GM13977 (cell line): Measurements from ENCODE around the gene SMIM35.

Experiments used
- DNase-seq: peaks from one replicate; pipeline ENCODE4 v3.0.0; 2012; ENCODE audit warnings: low spot score
- CTCF ChIP-seq: IDR thresholded peaks from 2 replicates; pipeline ENCODE4 v1.5.1; 2012; ENCODE audit warnings: mild to moderate bottlenecking, control low read depth; ENCODE audit not compliant: insufficient read depth; ENCODE audit errors: extremely low read depth, missing control alignments
- in situ Hi-C: fragments of 300-500 bp; cut with MboI; formaldehyde crosslinking; loops from one replicate; pipeline ENCODE4 v1.12.0; 2022; ENCODE audit warnings: low sequenced_read_pairs, low pct_unique_long_range_greater_than_20kb, mixed read lengths, inconsistent platforms; ENCODE audit not compliant: unreplicated experiment

The SMIM35 gene

GRCh38 chr11:118091690-118092089 lies 4.9 kb upstream of the SMIM35 start:
- in situ Hi-C loops: no loop called here
- no peak for TF ChIP-seq CTCF
- no peak for DNase-seq

- no peak for DNase-seq
- no peak for TF ChIP-seq CTCF
- in situ Hi-C loops: no loop called here
These were observed 3.9 kb upstream of the SMIM35 start for GRCh38 chr11:118090545-118091162.

- no peak for DNase-seq
- no peak for TF ChIP-seq CTCF
- in situ Hi-C loops: no loop called here
These were observed 1.8 kb upstream of the SMIM35 start for GRCh38 chr11:118088531-118088930.

- TF ChIP-seq CTCF: no peak
- DNase-seq: no peak
- in situ Hi-C loops: no loop called here
These were observed 1.2 kb upstream of the SMIM35 start for GRCh38 chr11:118087931-118088330.

GRCh38 chr11:118084656-118085055 lies 2.1 kb downstream of the SMIM35 start:
- no peak for TF ChIP-seq CTCF
- in situ Hi-C loops: no loop called here
- no peak for DNase-seq

GRCh38 chr11:118084247-118084646 lies 2.5 kb downstream of the SMIM35 start:
- in situ Hi-C loops: no loop called here
- no peak for TF ChIP-seq CTCF
- no peak for DNase-seq
